Gastroesophageal sphincter (tissue), 3 donors: ENCODE results near the gene SCAP.

Experiments used
- POLR2AphosphoS5 ChIP-seq: sonication (generic); formaldehyde crosslinking; IDR thresholded peaks from one replicate; pipeline ENCODE4 v1.6.1; 2017; ENCODE audit warnings: antibody characterized with exemption
- TF ChIP-seq, protein P1 (sequence below), 4 experiments: fragments of 200-600 bp in 2 of 4; fragments of 450-650 bp in 2 of 4; sonication (generic) in 1 of 4; IDR thresholded peaks; one replicate each; pipeline ENCODE4 v1.5.1; 2017 to 2019; ENCODE audit warnings: antibody characterized with exemption in 4 of 4, mild to moderate bottlenecking in 2 of 4, moderate library complexity in 2 of 4

- TF ChIP-seq POLR2AphosphoS5 = no peak
- TF ChIP-seq, protein P1, sequence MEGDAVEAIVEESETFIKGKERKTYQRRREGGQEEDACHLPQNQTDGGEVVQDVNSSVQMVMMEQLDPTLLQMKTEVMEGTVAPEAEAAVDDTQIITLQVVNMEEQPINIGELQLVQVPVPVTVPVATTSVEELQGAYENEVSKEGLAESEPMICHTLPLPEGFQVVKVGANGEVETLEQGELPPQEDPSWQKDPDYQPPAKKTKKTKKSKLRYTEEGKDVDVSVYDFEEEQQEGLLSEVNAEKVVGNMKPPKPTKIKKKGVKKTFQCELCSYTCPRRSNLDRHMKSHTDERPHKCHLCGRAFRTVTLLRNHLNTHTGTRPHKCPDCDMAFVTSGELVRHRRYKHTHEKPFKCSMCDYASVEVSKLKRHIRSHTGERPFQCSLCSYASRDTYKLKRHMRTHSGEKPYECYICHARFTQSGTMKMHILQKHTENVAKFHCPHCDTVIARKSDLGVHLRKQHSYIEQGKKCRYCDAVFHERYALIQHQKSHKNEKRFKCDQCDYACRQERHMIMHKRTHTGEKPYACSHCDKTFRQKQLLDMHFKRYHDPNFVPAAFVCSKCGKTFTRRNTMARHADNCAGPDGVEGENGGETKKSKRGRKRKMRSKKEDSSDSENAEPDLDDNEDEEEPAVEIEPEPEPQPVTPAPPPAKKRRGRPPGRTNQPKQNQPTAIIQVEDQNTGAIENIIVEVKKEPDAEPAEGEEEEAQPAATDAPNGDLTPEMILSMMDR (IDR thresholded peaks at IDR 0.05) = no peak
Observed at GRCh38 chr3:47412453-47412756, 63.3 kb downstream of the SCAP start.
